NCI-H748 (cell line): ENCODE data around the gene MCRIP1.

Experiments used
- DNase-seq: peaks from one replicate; lab custom pipeline; 2025; ENCODE audit not compliant: unreplicated experiment; lab: John Stamatoyannopoulos, UW

The MCRIP1 gene, protein sequence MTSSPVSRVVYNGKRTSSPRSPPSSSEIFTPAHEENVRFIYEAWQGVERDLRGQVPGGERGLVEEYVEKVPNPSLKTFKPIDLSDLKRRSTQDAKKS

DNA sequence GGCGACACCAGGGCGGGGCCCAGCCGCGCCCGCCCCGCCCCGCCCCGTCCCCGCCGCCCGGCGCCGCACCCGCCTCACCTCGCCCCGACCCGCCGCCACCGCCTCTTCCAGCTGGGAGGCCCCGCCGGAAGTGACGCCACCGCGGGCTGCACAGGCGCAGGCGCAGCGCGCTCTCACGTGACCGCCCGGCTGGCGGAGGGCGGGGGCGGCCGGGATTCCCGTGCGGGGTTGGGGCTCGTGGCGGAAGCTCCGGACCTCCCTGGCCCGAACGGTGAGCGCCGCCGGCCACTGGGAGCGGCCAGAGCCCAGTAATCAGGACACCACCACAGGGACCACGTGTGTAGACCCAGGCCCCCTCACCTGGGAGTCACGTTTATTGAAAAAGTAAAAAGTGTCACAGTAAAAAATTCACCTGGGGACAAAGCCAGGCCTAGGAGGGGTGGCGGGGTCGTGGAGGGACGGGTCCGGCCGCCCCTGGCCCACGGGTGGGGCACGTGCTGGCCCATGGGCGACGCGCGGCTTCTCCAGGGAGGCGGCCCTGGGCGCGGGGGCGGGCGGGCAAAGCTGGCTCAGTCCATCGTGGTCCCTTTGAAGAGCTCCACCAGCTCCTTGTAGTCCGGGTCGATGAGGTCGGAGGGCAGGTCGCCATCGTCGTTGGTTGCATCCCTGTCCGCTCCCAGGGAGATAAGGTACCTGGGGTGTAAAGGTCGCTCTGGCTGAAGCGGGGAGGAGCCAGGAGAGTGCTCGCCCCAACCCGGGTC lies at the start of gene MCRIP1:
MCRIP1 (minus strand) TSS at position 132 of the 761 bp plus-strand sequence. CDS start 8,785 bp downstream, outside the sequence.
- peak; percentile 97 for DNase-seq

DNA sequence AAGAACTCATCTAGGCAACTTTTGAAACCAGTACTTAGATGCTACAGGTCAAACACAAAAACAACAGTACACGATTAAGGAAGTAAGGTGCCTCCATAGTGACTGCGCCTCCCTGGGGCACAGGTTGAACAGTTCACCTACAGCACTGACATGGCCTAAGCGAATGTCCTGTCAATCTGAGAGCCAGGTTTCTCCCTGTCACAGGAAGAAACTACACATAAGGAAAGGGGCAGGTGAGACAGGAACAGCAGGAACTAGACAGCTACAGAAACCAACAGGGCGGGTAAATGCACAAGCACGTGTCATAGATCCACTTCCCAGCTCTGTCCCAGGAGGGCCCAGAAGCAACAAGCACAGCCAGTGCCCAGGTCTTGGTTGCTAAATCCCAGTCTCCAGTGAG lies 46.0 kb upstream of the MCRIP1 start:
- no peak for DNase-seq

DNA sequence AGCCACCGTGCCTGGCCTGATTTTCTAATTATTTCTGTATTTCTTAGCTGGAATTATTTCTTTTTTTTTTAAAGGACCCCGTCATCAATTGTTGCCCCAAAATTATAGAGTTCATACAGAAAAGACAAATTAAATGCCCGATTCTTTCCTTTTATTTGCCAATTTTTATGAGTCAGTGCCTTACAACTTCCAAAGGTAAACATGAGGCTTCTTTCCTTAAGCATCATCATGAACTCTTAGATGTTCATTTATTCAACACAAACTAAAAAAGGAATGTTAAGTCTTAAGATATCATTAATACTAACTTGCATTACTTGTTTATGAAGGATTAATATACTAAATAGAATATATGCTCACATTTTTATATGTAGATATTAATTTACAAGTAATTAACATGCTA lies 45.2 kb upstream of the MCRIP1 start:
- DNase-seq, result no peak

DNA sequence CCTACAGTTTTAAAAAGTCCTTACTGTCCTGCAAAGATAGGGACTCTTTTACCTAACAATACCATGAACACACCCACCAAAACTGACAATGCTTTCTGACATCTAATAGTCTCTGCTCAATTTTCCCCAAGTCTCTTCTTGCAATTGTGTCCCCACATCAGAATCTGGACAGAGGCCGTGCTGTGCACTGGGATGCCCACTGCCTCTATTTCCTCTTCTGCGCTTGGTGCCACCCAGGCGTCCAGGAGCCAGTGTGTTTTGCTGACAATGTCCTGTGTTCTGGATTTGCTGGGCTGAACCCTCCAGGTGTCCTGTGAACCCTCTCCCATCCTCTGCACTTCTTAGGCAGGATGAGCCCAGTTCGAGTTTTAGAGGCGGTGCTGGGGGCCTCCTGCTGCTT lies 44.5 kb upstream of the MCRIP1 start:
- DNase-seq, result no peak

DNA sequence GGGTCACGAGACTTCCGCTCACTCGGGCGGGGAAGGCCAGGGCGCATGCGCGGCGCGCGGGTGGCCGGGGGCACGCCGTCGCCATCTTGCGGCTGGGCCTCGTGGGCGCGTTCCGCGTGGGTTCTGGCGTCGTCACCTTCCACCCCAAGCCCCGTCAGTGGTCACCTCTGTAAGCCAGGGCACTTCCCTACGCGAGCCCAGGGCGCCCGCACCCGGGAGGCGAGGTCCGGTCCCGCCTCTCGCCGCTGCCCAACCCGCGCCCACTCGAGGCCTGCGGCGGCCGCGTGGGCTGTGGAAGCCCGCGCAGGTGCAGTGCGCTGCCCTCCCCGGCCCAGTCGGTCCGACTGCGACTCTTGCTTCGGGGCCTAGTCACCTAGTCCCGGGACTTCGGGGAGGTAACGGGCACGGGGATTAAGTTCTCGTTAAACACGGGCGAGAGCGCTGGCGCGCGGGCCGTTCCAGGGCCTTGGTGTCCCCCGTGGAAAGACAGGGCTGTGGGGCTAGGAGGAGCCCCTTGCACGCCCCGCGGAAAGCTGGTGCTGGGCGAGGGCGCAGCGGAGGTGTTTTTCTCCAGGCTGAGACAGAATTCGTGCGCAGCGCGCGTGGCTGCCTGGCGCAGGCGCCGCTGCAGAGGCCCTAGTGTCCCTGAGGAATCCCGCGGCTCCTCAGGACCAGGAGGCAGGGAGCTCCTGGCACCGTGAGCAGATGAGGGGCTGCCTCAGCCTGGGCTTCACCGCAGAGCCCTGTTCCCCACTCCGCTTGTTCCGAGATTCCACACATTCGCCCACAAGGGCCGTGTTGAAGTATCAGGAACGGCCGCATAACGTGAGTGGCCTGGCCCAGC lies 38.5 kb upstream of the MCRIP1 start:
- peak; percentile 90 for DNase-seq

DNA sequence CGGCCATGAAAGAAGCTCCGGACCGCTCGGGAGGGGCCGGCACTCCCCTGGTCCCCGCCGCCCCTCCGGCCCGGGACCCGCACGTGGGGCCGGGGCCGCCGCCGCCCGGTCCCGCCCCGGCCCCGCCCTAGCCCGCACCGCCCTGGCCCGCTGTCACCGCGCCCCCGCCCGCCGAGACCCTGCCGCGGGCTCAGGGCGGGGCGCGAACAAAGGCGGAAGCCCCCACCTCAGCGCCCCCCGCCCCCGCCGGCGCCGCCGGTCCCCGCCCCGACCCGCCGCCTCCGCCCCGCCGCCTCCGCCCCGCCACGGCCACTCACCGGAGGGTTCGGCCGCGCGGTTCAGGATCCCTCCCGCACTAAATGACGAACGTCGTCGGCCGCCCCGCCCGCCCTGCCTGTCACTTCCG lies 37.9 kb upstream of the MCRIP1 start, which contains the start of gene ARHGDIA:
ARHGDIA (minus strand) TSS at position 357 of the 406 bp plus-strand sequence. CDS start 1,407 bp downstream, outside the sequence.
- no peak for DNase-seq

DNA sequence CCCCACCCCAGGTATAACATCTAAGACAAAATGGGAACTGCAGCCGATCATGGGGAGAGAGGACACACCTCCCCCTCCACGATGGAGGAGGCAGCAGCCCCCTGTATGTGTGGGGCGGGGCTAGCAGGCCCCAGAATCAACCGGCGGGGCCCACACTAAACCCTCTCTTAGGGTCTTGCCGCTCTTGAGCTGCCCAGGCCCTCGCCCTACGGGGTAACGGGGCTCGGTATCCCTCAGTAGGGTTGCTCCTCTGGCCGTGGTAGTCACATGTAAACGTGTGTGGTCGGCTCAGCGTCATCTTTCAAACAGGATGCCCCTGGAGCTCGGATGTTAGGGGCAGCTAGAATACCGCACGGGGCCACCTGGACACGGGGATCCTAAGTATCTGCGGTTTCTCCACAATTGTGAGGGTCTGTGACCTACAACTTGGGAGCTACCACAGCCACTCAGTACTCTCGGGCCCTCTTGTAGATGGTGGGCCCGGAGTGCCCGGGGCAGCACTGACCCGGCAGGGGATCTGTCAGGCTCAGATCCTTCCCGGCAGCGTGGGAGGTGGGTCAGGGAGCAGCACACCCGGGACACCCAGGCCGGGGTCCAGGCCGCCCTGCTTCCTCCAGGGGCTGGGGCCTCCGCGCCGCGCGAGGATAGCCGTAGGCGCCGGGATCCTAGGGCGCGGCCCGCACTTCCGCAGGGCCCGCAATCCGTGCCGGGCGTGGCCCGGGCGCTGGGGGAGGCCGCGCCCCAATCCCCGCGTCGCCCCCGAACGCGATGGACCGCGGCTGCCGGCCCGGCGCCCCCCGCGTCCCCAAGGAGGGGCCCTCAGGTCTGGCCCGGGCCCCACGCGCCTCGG lies 37.3 kb upstream of the MCRIP1 start:
- DNase-seq, result peak; percentile 39

DNA sequence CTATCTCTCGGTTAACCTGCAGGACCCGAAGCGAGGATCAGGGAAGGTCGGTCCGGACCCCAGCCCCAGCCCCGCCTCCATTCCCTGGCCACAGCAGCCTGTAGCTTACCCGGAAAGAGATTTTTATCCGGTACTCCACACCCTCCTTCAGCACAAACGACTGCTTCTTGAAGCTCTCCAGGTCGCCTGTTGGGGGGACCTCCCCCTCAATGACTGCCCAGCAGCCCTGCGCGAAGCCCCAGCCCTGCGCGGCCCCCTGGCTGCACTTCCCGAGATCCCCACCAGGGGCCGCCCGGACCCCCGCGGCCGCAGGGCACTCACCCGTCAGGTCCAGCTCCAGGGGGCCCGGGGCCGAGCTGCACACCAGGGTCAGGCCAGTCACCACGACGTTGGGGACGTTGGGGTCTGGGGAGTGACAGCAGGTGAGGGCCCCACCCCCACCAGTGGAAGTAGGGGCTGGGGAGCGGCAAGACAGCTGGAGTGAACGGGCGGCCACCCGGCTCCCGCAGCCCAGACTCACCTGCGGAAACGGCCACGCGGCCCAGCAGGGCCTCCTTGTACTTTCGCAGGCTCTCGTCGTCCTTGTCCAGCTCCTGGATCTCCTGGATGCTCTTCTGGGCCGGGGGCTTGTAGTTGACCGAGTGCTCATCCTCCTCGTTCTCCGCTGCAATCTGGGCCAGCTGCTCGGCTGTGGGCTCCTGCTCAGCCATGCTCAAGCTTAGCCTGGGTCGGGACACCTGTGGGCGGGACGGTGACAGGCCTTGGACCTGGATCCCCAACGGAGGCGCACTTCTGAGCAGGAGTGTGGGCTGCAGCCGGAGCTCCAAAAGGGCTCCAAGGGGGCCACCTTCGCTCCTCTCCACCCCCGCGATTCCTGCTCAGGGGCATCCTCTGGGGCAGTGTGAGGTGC lies 36.4 kb upstream of the MCRIP1 start:
- DNase-seq, result no peak

DNA sequence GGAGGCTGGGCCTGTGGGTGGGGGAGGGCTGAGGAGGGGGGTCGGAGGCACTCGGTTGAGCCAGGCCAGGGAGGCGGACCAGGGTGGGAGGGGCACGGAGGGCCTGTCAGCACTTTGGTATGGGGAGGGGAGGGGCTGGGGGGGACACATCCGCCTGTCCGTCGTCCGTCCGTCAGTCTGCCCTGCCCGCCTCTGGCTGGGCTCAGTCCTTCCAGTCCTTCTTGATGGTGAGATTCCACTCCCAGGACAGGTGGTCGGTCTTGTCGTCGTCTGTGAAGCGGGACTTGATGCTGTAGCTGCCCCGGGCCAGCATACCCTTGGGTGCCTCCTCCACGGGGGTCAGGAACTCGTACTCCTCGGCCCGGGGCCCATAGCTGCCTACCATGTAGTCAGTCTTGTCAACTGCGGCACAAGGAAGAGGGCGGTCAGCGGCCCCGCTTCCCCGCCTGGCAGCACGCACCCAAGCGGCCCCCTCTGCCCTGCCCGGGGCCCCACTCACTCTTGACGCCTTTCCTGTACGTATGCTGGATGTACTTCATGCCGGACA lies 35.7 kb upstream of the MCRIP1 start:
- no peak for DNase-seq

DNA sequence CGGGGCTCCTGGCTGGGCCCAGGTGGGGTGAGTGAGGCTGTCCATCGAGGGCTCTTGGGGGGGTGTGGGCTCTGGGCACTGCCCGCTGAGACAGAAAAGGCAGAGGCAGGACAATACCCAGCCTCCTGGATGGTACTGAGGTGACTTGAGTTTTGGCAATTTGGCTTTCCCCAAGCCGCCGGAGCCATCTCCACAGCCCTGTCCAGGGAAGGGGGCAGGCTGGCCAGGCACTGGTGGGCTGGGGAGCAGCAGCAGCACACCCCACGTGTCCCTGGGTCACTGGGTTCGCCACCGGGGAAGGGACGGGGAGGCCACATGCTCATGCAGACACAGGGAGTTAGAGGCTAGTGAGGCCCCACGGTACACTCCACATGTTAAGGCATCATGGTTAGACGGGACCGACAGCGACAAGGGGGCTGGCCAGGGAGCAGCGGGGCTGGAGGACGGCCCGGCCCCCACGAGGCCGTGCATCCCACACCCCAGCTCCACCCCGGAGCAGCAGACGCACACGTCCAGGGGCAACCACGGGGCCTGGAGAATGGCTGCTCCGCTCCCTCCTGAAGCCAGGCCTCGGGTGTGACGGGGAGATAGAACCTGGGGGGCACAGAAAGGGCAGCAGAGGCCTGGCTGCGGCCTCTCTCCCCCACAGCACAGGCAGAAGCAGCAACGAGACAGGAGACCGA lies 35.0 kb upstream of the MCRIP1 start:
- no peak for DNase-seq

DNA sequence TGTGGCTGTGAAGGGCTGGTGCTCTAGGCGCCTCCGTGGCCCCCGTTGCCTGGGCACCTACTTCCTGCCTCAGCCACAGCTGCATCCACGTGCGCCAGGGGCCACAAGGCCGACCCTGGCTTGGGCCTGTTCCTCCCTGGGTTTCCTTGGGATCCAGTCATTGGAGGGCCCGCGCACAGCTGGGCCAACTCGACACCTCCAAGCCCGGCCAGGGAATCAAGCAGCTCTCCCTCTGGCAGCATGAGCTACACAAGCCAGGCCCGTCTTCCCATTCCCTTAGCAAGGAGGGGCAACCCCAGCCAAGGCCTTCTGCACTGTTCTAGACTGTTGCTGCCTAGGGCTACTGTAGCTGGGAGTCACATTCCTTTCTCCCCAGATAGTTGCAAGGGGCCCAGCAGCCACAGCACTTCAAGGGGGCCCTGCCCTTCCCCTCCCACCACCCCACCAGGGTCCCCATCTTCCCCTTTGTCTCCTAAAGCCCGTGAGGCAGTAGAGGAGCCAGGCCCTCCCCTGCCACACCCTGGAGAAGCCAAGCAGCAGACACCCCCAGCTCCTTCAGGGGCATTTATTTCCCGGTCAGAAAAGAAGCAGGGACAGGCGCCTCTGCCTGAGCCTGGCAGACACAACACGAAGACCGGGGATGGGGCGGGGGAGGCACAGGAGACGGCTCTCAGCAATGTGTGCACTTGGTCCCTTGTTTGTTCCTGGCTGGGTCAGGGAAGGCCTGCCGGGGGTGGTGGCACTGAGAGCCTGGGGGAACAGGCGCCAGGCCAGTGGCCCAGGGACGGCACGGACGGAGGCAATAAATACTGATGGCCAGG lies 34.3 kb upstream of the MCRIP1 start:
- peak; percentile 33 for DNase-seq

DNA sequence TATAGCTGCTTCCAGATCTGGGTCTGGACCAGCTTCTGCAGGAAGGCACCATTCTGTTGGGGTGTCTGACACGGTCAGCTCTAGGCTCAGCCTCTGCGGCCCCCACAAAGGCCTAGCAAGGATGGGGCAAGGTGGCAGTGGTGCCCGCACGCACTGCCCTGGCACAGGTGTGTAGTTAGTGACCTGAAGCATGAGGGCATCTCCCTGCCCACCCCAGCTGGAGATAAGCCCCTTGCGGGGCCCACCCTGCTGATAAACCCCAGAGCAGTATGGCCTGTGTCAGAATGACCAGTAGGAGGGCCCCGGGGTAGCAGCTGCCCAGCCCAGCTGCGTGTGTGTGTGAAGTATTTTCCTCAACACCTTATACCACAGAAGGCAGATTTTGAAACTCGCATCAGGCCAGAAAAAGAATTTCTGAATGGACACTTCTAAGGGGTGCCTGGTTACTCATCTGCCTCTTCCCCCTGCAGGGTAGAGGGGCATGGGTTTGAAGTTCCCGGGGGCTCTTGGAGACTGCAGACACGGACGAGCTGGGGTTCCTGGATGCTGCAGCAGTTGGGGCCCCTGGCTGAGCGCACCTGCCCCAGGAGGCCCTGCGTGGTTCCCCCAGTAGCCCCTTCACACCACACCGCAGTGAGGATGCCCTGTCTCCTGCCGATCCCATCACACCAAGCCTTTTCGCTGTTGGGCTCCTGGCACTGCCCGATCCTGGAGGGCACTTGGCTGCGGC lies 33.5 kb upstream of the MCRIP1 start:
- no peak for DNase-seq

DNA sequence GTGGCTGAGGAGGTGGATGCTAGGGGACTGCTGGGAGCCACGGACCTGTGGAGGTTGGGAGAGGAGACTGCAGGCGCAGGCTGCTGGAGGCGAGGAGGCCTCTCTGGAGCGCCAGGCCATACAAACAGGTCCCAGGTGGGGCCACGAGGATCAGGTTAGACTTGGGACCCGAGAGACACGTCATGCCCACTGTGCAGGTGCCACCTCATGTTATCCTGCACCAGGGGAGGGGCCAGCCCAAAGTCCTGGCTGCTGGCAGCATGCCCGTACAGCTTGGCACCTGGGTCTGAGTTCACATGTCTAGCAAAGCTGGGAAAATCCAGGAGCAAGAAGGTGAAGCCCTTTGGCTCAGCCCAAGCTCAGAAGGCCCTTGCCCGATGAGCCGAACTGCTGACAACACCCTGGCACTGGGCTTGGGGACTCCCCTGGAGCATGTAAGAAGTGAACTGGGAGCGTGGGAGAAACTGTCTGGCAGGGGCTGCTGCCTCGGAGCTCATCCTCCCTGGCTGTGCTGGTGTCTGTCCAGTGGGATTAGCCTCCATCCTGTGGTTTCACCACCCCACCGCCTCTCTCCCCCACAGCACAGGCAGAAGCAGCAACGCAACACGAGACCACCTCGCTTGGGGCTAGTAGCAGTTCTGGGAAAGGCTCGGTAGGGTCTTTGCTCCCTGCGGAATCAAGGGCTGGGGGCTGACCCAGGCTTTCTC lies 32.8 kb upstream of the MCRIP1 start:
- DNase-seq, result no peak

DNA sequence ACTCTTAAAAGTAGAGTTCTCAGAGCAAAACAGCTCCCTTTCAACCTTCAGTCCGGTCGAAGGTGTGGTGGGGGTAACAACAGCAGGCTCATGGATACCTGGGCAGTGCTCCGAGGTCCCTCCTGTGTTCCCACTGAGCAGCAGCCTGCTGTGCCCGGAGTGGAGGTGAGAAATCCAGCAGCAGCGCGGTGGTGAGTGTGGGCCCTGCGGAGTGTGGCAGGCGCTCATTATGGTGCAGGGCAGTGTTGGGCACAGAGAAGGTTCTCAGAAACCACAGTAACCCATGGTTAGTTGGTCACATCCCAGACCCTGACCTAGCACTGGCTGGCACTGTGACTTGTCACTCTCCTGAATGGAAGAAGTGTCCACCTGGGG lies 32.3 kb upstream of the MCRIP1 start:
- DNase-seq, result no peak

DNA sequence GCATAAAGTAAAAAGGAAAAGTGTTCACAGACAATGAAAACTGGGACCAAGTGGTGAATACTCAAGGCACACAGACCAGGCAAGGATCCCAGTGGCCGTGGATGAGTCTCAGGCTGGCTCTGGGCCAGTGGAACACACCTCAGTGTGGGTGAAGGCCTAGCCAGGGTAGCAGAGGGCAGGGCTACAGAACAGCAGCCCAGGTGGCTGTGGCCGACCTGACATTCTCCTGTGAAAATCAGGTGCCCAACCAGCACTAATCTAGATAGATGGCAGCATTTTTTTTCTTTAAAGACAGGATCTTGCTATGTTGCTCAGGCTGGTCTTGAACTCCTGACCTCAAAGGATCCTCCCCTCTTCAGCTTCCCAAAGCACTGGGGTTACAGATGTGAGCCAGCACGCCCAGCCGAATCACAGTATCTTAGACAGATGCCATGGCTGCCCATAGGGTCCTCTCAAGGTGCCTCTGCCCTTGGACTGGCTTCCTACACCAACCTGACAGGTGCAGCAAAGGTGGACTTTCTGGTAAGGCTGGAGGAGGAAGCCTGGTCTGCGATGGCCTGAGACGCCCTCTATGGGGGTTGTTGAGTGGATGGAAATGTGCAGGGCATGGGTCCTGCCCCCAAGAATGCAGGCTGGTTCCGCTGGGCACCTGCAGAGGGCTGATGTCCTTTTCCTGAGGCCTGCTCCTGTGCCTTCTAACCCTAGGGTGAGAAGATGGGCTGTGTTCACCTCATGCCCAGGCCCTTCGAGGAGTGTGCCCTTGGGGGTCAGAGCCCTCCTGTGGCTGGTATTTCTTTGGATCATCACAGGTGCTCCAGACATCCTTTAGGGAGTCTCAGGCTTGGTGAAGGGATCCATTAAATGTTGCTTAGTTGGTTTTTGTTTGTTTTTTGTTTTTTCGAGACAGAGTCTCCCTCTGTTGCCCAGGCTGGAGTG lies 31.0 kb upstream of the MCRIP1 start:
- no peak for DNase-seq

DNA sequence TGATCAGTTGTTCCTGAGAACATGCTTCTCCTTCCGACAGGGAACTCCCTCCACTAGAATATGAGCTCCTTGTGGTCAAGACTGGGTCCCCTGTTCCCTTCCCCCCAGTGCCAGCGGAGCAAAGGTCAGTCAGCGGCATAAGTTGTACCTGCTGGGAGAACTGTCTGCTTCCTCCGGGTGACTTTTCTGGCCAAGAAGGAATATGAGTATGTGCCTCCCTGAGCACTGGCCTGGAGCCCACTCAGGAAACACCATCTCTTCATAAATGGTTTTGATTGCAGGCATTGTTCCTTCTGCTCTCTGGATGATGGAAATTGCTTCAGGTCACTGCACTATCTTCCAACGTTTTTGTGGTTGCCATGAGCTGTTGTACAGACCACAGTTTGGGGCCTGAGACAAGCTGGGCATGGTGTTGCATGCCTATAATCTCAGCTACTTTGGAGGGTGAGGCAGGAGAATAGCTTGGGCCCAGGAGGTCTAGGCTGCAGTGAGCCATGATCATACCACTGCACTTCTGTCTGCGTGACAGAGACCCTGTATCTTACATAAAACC lies 30.1 kb upstream of the MCRIP1 start:
- DNase-seq, result no peak
